HL-60 (cell line): ENCODE data around the gene DCBLD1.
"Not testable (repeated sequence)": the region's sequence is repeated elsewhere in the genome, so short reads cannot be mapped to it uniquely, and the experiment has no call there.

Experiments used
- DNase-seq, 2 experiments: peaks; one replicate each; pipeline ENCODE4 v3.0.0-alpha.2; 2010 to 2020; ENCODE audit warnings: low read depth in 1 of 2, low spot score in 1 of 2
- H3K27ac ChIP-seq: fragments of 250-450 bp; sonication (Bioruptor Pico); replicated peaks from 2 replicates; pipeline ENCODE4 v1.5.1; 2020; ENCODE audit warnings: mild to moderate bottlenecking, moderate library complexity
- H3K27me3 ChIP-seq: fragments of 250-450 bp; sonication (Bioruptor Pico); 2 replicates; pipeline ENCODE4 v1.5.1; 2021; ENCODE audit warnings: mild to moderate bottlenecking, moderate library complexity; ENCODE audit not compliant: insufficient read depth, poor library complexity, severe bottlenecking
- H3K4me3 ChIP-seq: replicated peaks from 2 replicates; pipeline ENCODE4 v1.5.1; 2011; ENCODE audit warnings: mild to moderate bottlenecking, control low read depth, low read length; ENCODE audit not compliant: insufficient read depth
- GABPA ChIP-seq: IDR thresholded peaks from 2 replicates; pipeline ENCODE4 v1.6.1; 2012; ENCODE audit warnings: low read depth
- POLR2AphosphoS5 ChIP-seq: IDR thresholded peaks from 2 replicates; pipeline ENCODE4 v1.6.1; 2012; ENCODE audit warnings: low read depth
- SPI1 ChIP-seq: IDR thresholded peaks from 2 replicates; pipeline ENCODE4 v1.6.1; 2012; ENCODE audit warnings: low read depth, mild to moderate bottlenecking, borderline replicate concordance
- long read RNA-seq: library from polyadenylated mRNA; unstranded; transcript quantifications from one replicate; pipeline ENCODE4 v2.0.0, GENCODE V29; 2020
- TF ChIP-seq, protein P1 (sequence below): IDR thresholded peaks from one replicate; pipeline ENCODE4 v1.5.1; 2011; ENCODE audit warnings: low read length, control low read depth, inconsistent platforms; ENCODE audit not compliant: insufficient read depth
- TF ChIP-seq, protein P2 (sequence below): IDR thresholded peaks from 2 replicates; pipeline ENCODE4 v1.6.1; 2012; ENCODE audit warnings: low read depth; ENCODE audit not compliant: insufficient replicate concordance

The DCBLD1 gene
- long read RNA-seq, partial matches to known transcripts: 6 of 11 reads
- long read RNA-seq, other reads (novel, unspliced or antisense): 3 of 11 reads

- H3K27me3 ChIP-seq: peaks cover 14% of the 10 kb centered on the region
- peak within 1 kb of the TSS; percentile 81 for H3K4me3 ChIP-seq
- DNase-seq: peak; percentile 46 to 66
- TF ChIP-seq, protein P1, sequence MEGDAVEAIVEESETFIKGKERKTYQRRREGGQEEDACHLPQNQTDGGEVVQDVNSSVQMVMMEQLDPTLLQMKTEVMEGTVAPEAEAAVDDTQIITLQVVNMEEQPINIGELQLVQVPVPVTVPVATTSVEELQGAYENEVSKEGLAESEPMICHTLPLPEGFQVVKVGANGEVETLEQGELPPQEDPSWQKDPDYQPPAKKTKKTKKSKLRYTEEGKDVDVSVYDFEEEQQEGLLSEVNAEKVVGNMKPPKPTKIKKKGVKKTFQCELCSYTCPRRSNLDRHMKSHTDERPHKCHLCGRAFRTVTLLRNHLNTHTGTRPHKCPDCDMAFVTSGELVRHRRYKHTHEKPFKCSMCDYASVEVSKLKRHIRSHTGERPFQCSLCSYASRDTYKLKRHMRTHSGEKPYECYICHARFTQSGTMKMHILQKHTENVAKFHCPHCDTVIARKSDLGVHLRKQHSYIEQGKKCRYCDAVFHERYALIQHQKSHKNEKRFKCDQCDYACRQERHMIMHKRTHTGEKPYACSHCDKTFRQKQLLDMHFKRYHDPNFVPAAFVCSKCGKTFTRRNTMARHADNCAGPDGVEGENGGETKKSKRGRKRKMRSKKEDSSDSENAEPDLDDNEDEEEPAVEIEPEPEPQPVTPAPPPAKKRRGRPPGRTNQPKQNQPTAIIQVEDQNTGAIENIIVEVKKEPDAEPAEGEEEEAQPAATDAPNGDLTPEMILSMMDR: no peak
- TF ChIP-seq SPI1: peak; percentile 25; the same call in 1 of the 2 replicates
- H3K27ac ChIP-seq: peak within 1 kb of the TSS; percentile 61
Measured at GRCh38 chr6:117482240-117483003, at the start of gene DCBLD1. Gene DCBLD1 (plus strand): TSS chr6:117482674. CDS start chr6:117482782, 108 bp downstream.

DNA sequence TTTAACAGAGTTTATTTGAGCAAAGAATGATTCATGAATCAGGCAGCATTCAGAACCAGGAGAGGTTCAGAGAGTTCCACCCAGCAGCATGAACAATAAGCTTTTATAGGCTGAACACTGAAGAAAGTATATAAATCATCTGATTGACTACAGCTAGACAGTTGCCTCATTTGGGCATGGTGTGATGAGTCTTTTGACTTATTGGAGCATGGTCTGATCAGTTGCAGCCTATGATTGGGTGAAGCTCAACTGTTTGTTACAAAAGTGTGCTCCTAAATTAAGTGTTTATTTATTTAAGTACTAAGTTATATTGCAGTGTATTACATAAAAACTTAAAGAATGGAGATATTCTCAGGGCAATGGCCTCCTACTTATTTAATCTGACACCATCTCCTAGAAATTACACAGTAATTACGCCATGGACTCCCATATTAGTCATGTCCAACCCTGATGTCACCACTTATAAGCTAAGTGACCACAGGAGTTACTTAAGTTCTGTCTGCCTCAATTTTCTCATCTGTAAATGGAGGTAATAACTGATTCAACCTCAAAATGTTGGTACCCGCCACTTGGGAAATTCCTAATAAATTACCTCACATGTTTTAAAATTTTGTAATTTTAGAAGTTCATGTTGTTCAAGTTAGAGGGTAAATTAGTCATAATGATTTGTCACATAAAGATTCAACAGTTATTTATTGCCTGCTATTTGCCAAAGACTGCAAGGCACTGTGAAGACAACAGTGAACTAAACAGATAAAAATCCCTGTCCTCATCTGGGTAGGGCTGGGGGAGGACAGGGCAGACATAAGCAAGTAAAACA, 41.6 kb upstream of the DCBLD1 start:
- TF ChIP-seq POLR2AphosphoS5 (no peak), SPI1 (no peak)
- H3K4me3 ChIP-seq: no peak overlapping the region
- no peak overlapping the region for H3K27ac ChIP-seq
- DNase-seq: peak in 1 of 2 experiments; percentile 47
- H3K27me3 ChIP-seq: peaks cover 4% of the 10 kb centered on the region

GRCh38 chr6:117441824-117442264, 40.6 kb upstream of the DCBLD1 start:
- Histone ChIP-seq H3K27me3 (peaks cover 6% of the 10 kb centered on the region), H3K27ac (no peak overlapping the region), H3K4me3 (no peak overlapping the region)
- peak in 1 of 2 experiments; percentile 32 for DNase-seq
- TF ChIP-seq, protein P1: no peak
- TF ChIP-seq, protein P2, sequence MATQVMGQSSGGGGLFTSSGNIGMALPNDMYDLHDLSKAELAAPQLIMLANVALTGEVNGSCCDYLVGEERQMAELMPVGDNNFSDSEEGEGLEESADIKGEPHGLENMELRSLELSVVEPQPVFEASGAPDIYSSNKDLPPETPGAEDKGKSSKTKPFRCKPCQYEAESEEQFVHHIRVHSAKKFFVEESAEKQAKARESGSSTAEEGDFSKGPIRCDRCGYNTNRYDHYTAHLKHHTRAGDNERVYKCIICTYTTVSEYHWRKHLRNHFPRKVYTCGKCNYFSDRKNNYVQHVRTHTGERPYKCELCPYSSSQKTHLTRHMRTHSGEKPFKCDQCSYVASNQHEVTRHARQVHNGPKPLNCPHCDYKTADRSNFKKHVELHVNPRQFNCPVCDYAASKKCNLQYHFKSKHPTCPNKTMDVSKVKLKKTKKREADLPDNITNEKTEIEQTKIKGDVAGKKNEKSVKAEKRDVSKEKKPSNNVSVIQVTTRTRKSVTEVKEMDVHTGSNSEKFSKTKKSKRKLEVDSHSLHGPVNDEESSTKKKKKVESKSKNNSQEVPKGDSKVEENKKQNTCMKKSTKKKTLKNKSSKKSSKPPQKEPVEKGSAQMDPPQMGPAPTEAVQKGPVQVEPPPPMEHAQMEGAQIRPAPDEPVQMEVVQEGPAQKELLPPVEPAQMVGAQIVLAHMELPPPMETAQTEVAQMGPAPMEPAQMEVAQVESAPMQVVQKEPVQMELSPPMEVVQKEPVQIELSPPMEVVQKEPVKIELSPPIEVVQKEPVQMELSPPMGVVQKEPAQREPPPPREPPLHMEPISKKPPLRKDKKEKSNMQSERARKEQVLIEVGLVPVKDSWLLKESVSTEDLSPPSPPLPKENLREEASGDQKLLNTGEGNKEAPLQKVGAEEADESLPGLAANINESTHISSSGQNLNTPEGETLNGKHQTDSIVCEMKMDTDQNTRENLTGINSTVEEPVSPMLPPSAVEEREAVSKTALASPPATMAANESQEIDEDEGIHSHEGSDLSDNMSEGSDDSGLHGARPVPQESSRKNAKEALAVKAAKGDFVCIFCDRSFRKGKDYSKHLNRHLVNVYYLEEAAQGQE: no peak
- TF ChIP-seq POLR2AphosphoS5: no peak
- TF ChIP-seq SPI1: no peak
- TF ChIP-seq GABPA: no peak

DNA sequence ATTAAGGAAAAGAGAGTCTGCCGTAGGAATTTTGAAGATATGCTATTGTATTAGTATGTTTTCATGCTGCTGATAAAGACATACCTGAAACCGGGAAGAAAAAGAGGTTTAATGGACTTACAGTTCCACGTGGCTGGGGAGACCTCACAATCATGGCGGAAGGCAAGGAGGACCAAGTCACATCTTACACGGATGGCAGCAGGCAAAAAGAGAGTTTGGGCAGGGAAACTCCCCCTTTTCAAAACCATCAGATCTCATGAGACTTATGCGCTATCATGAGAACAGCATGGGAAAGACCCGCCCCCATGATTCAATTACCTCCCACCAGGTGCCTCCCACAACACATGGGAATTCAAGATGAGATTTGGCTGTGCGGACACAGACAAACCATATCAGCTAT, 40.2 kb upstream of the DCBLD1 start:
- not testable (repeated sequence) for H3K27ac ChIP-seq, H3K27me3 ChIP-seq, H3K4me3 ChIP-seq, DNase-seq

GRCh38 chr6:117444600-117444999, 37.9 kb upstream of the DCBLD1 start:
- no peak for TF ChIP-seq GABPA
- no peak for TF ChIP-seq SPI1
- TF ChIP-seq POLR2AphosphoS5: no peak
- TF ChIP-seq, protein P1: no peak
- TF ChIP-seq, protein P2: no peak
- no peak overlapping the region for H3K4me3 ChIP-seq
- H3K27me3 ChIP-seq: peaks cover 7% of the 10 kb centered on the region
- no peak overlapping the region for H3K27ac ChIP-seq
- DNase-seq: no peak
